ENCODE data around the gene SYT12. TPM values are rescaled to one million over a fixed set of nuclear protein-coding genes. Genes with fewer than 3 reads are reported as not detected.

SYT12 gene
- total RNA-seq, 1 experiment from 2014 or later, result 11.1 TPM

- intact Hi-C loops (cut with micrococcal nuclease; ENCODE audit: unreplicated experiment), result loop anchor here (5.0 to 10.0 kb wide), 4 partner anchors 204 to 364 kb away; partner anchors contain the start of gene RCE1
- H3K79me2 ChIP-seq (ENCODE audit: low read depth), result peaks cover 47% of the 10 kb centered on the region
Measured at GRCh38 chr11:67058506-67058905, 35.6 kb downstream of the SYT12 start.

GRCh38 chr11:67059671-67060070 is 36.7 kb downstream of the SYT12 start:
- Histone ChIP-seq H3K27ac (peak overlapping the region; percentile 37), H3K27me3 (ENCODE audit: insufficient read depth, low read depth) (no peaks in the 10 kb centered on the region), H2AFZ (no peak overlapping the region), H3K9me3 (ENCODE audit: insufficient read depth, low read depth) (no peaks in the 10 kb centered on the region), H3K4me3 (no peak overlapping the region), H3K79me2 (ENCODE audit: low read depth) (peaks cover 53% of the 10 kb centered on the region), H4K20me1 (ENCODE audit: insufficient read depth) (no peaks in the 10 kb centered on the region), H3K4me1 (replicated peaks; ENCODE audit: insufficient read depth) (peaks cover 76% of the 10 kb centered on the region), H3K9me2 (ENCODE audit: insufficient read depth) (no peaks in the 10 kb centered on the region), H3K4me2 (peak overlapping the region; percentile 35), H3F3A (ENCODE audit: insufficient read depth, low read depth) (peaks cover 52% of the 10 kb centered on the region), H3K36me3 (ENCODE audit: low read depth) (no peaks in the 10 kb centered on the region)
- TF ChIP-seq CTCF (conservative IDR thresholded peaks at IDR 0.05) (no peak), EZH2 (IDR thresholded peaks at IDR 0.05; ENCODE audit: low read depth) (no peak)
- intact Hi-C loops (cut with micrococcal nuclease; ENCODE audit: unreplicated experiment), result loop anchor here (5.0 to 10.0 kb wide), 4 partner anchors 203 to 365 kb away; partner anchors contain the start of gene RCE1
- no peak for DNase-seq
- no TSS peak for BruUV-seq (replicated peaks)
- ChIA-PET POLR2A (ENCODE audit: unreplicated experiment) (no interaction called here), CTCF (no interaction called here)

More at GRCh38 chr11:67058506-67058905, 35.6 kb downstream of the SYT12 start:
- TF ChIP-seq CTCF (conservative IDR thresholded peaks at IDR 0.05) (no peak), EZH2 (IDR thresholded peaks at IDR 0.05; ENCODE audit: low read depth) (no peak)
- H3K9me3 ChIP-seq (ENCODE audit: insufficient read depth, low read depth), result no peaks in the 10 kb centered on the region
- H4K20me1 ChIP-seq (ENCODE audit: insufficient read depth), result no peaks in the 10 kb centered on the region
- ChIA-PET CTCF (no interaction called here), POLR2A (ENCODE audit: unreplicated experiment) (no interaction called here)
- no peak overlapping the region for H3K27ac ChIP-seq
- H3K36me3 ChIP-seq (ENCODE audit: low read depth), result no peaks in the 10 kb centered on the region
- BruUV-seq (replicated peaks), result no TSS peak
- H3F3A ChIP-seq (ENCODE audit: insufficient read depth, low read depth), result peaks cover 61% of the 10 kb centered on the region
- no peaks in the 10 kb centered on the region for H3K27me3 ChIP-seq (ENCODE audit: insufficient read depth, low read depth)
- H2AFZ ChIP-seq, result no peak overlapping the region
- DNase-seq, result no peak
- peaks cover 80% of the 10 kb centered on the region for H3K4me1 ChIP-seq (replicated peaks; ENCODE audit: insufficient read depth)
- H3K4me3 ChIP-seq, result no peak overlapping the region
- no peaks in the 10 kb centered on the region for H3K9me2 ChIP-seq (ENCODE audit: insufficient read depth)
- peak overlapping the region; percentile 12 for H3K4me2 ChIP-seq

- peak overlapping the region; percentile 35 for H3K4me2 ChIP-seq
- H3K4me3 ChIP-seq, result no peak overlapping the region
- peak; percentile 54 to 57 for DNase-seq
- no peaks in the 10 kb centered on the region for H3K9me2 ChIP-seq (ENCODE audit: insufficient read depth)
- no peak overlapping the region for H2AFZ ChIP-seq
- peaks cover 50% of the 10 kb centered on the region for H3F3A ChIP-seq (ENCODE audit: insufficient read depth, low read depth)
- BruUV-seq (replicated peaks), result no TSS peak
- no peaks in the 10 kb centered on the region for H3K9me3 ChIP-seq (ENCODE audit: insufficient read depth, low read depth)
- H3K79me2 ChIP-seq (ENCODE audit: low read depth), result peaks cover 57% of the 10 kb centered on the region
- ChIA-PET CTCF (interaction anchor here (0.7 kb wide), 1 partner anchor 186 kb away, joined by 3 read pairs; no protein-coding TSS in a partner anchor), POLR2A (ENCODE audit: unreplicated experiment) (interaction anchor here (0.6 kb wide), 1 partner anchor 29 kb away, joined by 3 read pairs; no protein-coding TSS in a partner anchor)
- H3K27ac ChIP-seq, result peak overlapping the region; percentile 37
- no peaks in the 10 kb centered on the region for H3K27me3 ChIP-seq (ENCODE audit: insufficient read depth, low read depth)
- H4K20me1 ChIP-seq (ENCODE audit: insufficient read depth), result no peaks in the 10 kb centered on the region
- no peaks in the 10 kb centered on the region for H3K36me3 ChIP-seq (ENCODE audit: low read depth)
- TF ChIP-seq CTCF (conservative IDR thresholded peaks at IDR 0.05), result no peak
- no peak for TF ChIP-seq EZH2 (IDR thresholded peaks at IDR 0.05; ENCODE audit: low read depth)
- intact Hi-C loops (cut with micrococcal nuclease; ENCODE audit: unreplicated experiment), result no loop called here
- peaks cover 73% of the 10 kb centered on the region for H3K4me1 ChIP-seq (replicated peaks; ENCODE audit: insufficient read depth)
Measured at GRCh38 chr11:67060111-67060522, 37.2 kb downstream of the SYT12 start.
